ENCODE results near the gene C4orf50.

GRCh38 chr4:5893004-5893580, 125.1 kb downstream of the C4orf50 start, which contains the start of gene CRMP1:
- TF ChIP-seq PKNOX1 (IDR thresholded peaks at IDR 0.05) (no peak), RCOR1 (conservative IDR thresholded peaks at IDR 0.05; ENCODE audit: low read depth, low read length) (no peak), ATF3 (IDR thresholded peaks at IDR 0.05; ENCODE audit: borderline replicate concordance, extremely low read depth, low read depth, low read length) (no peak), CHD1 (IDR thresholded peaks at IDR 0.05; ENCODE audit: low read depth, low read length) (no peak)
- TF ChIP-seq, protein P1, sequence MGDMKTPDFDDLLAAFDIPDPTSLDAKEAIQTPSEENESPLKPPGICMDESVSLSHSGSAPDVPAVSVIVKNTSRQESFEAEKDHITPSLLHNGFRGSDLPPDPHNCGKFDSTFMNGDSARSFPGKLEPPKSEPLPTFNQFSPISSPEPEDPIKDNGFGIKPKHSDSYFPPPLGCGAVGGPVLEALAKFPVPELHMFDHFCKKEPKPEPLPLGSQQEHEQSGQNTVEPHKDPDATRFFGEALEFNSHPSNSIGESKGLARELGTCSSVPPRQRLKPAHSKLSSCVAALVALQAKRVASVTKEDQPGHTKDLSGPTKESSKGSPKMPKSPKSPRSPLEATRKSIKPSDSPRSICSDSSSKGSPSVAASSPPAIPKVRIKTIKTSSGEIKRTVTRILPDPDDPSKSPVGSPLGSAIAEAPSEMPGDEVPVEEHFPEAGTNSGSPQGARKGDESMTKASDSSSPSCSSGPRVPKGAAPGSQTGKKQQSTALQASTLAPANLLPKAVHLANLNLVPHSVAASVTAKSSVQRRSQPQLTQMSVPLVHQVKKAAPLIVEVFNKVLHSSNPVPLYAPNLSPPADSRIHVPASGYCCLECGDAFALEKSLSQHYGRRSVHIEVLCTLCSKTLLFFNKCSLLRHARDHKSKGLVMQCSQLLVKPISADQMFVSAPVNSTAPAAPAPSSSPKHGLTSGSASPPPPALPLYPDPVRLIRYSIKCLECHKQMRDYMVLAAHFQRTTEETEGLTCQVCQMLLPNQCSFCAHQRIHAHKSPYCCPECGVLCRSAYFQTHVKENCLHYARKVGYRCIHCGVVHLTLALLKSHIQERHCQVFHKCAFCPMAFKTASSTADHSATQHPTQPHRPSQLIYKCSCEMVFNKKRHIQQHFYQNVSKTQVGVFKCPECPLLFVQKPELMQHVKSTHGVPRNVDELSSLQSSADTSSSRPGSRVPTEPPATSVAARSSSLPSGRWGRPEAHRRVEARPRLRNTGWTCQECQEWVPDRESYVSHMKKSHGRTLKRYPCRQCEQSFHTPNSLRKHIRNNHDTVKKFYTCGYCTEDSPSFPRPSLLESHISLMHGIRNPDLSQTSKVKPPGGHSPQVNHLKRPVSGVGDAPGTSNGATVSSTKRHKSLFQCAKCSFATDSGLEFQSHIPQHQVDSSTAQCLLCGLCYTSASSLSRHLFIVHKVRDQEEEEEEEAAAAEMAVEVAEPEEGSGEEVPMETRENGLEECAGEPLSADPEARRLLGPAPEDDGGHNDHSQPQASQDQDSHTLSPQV (IDR thresholded peaks at IDR 0.05), result no peak
- TF ChIP-seq, protein P2, sequence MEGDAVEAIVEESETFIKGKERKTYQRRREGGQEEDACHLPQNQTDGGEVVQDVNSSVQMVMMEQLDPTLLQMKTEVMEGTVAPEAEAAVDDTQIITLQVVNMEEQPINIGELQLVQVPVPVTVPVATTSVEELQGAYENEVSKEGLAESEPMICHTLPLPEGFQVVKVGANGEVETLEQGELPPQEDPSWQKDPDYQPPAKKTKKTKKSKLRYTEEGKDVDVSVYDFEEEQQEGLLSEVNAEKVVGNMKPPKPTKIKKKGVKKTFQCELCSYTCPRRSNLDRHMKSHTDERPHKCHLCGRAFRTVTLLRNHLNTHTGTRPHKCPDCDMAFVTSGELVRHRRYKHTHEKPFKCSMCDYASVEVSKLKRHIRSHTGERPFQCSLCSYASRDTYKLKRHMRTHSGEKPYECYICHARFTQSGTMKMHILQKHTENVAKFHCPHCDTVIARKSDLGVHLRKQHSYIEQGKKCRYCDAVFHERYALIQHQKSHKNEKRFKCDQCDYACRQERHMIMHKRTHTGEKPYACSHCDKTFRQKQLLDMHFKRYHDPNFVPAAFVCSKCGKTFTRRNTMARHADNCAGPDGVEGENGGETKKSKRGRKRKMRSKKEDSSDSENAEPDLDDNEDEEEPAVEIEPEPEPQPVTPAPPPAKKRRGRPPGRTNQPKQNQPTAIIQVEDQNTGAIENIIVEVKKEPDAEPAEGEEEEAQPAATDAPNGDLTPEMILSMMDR (IDR thresholded peaks at IDR 0.05 in 2 of 3, conservative IDR thresholded peaks at IDR 0.05 in 1 of 3; ENCODE audit: control insufficient read depth in 2 of 3, extremely low read depth in 1 of 3, insufficient read depth in 1 of 3, low read depth in 3 of 3, low read length in 3 of 3), result no peak

All from GM12878 (cell line).